HG03575 (cell line): ENCODE measurements around the gene GRPR.
"Not testable (repeated sequence)": the region's sequence is repeated elsewhere in the genome, so short reads cannot be mapped to it uniquely, and the experiment has no call there.

Experiments
- ATAC-seq: cut with Tn5 transposase; IDR thresholded peaks from one replicate; pipeline ENCODE4 v1.9.1; 2021; ENCODE audit not compliant: unreplicated experiment, insufficient number of reproducible peaks, low FRiP score; ENCODE audit errors: extremely low read depth

GRPR gene

GRCh38 chrX:16167181-16167580 is 43.8 kb downstream of the GRPR start, which contains the start of gene MAGEB17:
TSS of gene MAGEB17 (plus strand) at chrX:16167481. CDS start at chrX:16170383, 2,902 bp downstream.
- ATAC-seq = no peak

DNA sequence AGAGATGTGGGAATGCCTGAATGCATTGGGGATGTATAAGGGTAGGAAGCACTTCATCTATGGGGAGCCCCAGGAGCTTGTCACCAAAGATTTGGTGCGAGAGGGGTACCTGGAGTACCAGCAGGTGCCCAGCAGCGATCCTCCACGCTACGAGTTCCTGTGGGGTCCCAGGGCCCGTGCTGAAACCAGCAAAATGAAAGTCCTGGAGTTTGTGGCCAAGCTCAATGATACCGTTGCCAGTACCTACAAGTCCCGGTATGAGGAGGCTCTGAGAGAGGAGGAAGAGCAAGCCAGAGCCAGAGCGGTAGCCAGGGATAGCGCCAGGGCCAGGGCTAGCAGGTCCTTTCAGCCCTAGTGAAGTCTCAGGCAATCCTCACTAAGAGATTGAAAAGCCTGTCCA is 47.7 kb downstream of the GRPR start:
- ATAC-seq = no peak

DNA sequence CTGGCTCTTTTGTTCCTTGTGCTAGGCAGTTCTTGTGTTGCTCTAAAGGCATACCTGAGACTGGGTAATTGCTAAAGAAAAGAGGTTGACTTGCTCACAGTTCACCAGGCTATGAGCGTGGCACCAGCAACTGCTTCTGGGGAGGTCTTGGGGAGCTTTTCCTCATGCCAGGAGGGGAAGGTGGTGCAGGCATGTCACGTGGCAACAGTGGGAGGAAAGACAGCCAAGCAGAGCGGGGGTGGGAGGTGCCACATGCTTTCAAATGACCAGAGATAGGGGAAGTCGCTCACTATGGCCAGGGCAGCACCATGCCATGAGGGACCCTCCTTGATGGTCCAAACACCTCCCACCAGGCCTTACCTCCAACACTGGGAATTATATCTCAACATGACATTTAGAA is 48.6 kb downstream of the GRPR start:
- ATAC-seq = no peak

DNA sequence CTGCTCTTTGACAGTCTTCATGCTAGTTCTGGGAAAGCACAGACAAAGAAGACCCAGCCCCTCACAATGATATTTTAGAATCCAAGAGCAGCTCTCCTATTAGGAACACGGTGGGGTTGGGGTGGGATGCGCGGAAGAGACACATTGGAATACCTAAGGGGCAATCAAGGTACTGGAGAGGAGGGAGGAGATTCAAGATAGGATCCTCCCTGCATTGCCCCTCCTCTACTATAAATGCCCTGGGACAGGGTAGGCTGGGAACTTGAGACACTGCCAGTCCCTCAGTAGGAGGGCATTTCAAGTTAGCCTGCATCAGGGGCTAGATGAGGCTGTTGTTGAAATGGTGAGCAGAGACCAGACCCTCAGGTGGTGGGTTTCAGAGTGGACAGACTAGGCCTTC is 49.0 kb downstream of the GRPR start:
- no peak for ATAC-seq

DNA sequence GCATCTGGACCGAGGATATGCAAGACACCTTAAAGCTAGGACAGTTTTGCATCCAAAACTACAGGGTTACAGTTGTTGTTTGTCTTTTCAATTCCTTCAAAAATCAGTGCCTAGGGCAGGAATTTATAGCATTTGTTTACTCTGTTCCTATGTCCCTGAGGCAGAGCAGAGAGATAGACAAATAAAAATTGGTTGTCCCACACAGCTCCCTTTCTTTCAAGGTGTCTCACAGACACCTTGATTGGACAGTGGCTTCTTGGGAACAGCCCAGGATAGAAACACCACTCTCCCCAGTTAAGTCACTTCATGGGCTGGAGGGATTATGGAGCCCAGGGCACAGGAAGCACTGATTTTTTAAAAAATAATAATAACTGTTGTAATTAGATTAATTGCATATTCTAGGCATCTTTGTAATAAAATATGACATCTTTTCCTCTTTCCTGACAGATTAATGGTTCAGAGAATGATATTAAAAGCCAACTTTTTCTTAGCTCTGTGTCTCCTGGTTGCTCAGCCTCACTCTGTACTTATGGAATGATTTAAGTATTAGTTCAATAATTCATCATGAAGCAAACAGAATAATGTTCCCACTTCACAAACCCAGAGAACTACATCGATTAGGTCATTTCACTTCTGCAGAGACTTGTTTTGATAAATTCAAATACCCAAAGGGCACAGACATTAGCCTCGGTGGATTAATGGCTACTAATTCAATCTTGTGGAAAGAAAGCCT is 52.1 kb downstream of the GRPR start:
- no peak for ATAC-seq

GRCh38 chrX:16177260-16177659 is 53.9 kb downstream of the GRPR start:
- ATAC-seq = no peak

DNA sequence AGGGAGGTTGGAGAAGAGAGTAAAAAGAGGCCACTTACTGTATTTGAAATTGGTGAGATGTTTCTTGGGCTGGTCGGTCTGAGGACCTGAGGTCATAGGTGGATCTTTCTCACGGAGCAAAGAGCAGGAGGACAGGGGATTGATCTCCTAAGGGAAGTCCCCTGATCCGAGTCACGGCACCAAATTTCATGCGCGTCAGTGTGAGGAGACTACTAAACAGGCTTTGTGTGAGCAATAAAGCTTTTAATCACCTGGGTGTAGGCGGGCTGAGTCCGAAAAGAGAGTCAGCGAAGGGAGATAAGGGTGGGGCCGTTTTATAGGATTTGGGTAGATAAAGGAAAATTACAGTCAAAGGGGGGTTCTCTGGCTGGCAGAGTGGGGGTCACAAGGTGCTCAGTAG is 60.5 kb downstream of the GRPR start:
- not testable (repeated sequence) for ATAC-seq

GRCh38 chrX:16185725-16186136 is 62.4 kb downstream of the GRPR start:
- peak; percentile 92 for ATAC-seq

- no peak for ATAC-seq
Measured at GRCh38 chrX:16186380-16187007, 63.1 kb downstream of the GRPR start.

GRCh38 chrX:16187024-16187760 is 63.8 kb downstream of the GRPR start:
- ATAC-seq = no peak

- ATAC-seq = no peak
Measured at GRCh38 chrX:16188687-16189086, 65.3 kb downstream of the GRPR start.

DNA sequence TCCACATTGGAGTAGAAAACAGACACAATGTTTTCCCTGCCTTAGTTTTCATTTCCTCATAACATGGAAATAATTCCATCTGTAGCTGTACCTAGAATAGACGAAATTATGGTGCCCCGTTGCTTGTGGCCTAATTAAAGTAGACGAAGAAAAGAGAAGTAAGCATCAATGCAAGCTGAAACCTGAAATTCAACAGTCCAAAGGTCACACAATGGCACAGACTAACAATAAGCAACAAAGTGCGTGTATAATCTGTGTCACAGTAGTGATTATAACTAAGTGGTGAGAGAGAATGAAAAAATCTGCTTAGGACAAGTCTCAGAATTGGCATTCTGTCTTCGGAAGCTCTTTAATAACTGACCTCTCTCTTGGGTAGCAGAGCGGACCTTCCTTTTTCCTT is 68.2 kb downstream of the GRPR start:
- no peak for ATAC-seq

- no peak for ATAC-seq
Measured at GRCh38 chrX:16196829-16197228, 73.5 kb downstream of the GRPR start.

GRCh38 chrX:16199343-16199742 is 76.0 kb downstream of the GRPR start:
- no peak for ATAC-seq

- no peak for ATAC-seq
Measured at GRCh38 chrX:16202943-16203342, 79.6 kb downstream of the GRPR start.
